Fibroblast of lung (primary cell): ENCODE measurements around the gene MAPK4.

ENCODE experiments used
- CTCF ChIP-seq, 2 donors: IDR thresholded peaks in 1 of 2; conservative IDR thresholded peaks in 1 of 2; 1 replicate in 1 of 2; 2 replicates in 1 of 2; pipeline ENCODE4 v1.5.1; 2011 to 2012; ENCODE audit warnings: low read length in 2 of 2, control low read depth in 1 of 2, inconsistent platforms in 1 of 2, low read depth in 1 of 2, mild to moderate bottlenecking in 1 of 2
- EZH2 ChIP-seq: IDR thresholded peaks from 2 replicates; pipeline ENCODE4 v1.5.1; 2012; ENCODE audit warnings: low read length, control low read depth, mild to moderate bottlenecking; ENCODE audit errors: missing control alignments

GRCh38 chr18:50548160-50548559 lies 11.7 kb upstream of the MAPK4 start:
- no peak for TF ChIP-seq CTCF (conservative IDR thresholded peaks at IDR 0.05 in 1 of 2, IDR thresholded peaks at IDR 0.05 in 1 of 2; ENCODE audit: low read depth in 1 of 2, low read length in 2 of 2)
- TF ChIP-seq EZH2 = no peak
